ENCODE results near the gene GPSM1. TPM values are rescaled to one million over a fixed set of nuclear protein-coding genes. Genes with fewer than 3 reads are reported as not detected.

Gene GPSM1
- total and polyA plus RNA-seq, 9 of the 15 experiments (the other 6 are each of a cell fraction or from before 2014, with no cell fraction given), result 0.04 to 14.2 (median 3.1) TPM

GRCh38 chr9:136373300-136374182 is 46.2 kb downstream of the GPSM1 start, which contains the start of gene CARD9 (continued):
- TF ChIP-seq PRPF4 (IDR thresholded peaks at IDR 0.05; ENCODE audit: insufficient read depth, low read depth, low read length, poor library complexity, severe bottlenecking) (no peak), JUND (IDR thresholded peaks at IDR 0.05; ENCODE audit: borderline replicate concordance, low read depth, low read length) (peak; percentile 24; the same call in 1 of the 2 replicates), JUND (tag; IDR thresholded peaks at IDR 0.05; ENCODE audit: borderline replicate concordance, low read depth, low read length) (no peak), TBP (optimal IDR thresholded peaks at IDR 0.05; ENCODE audit: low read depth, low read length) (peak; percentile 39), XRCC3 (IDR thresholded peaks at IDR 0.05) (no peak), CHD7 (IDR thresholded peaks at IDR 0.05; ENCODE audit: low read depth, low read length) (no peak), ZFX (CRISPR knock-in tag; IDR thresholded peaks at IDR 0.05) (peak; percentile 78), ZFP36 (IDR thresholded peaks at IDR 0.05; ENCODE audit: low read depth, low read length, partially characterized antibody) (no peak), ZNF512 (tag; IDR thresholded peaks at IDR 0.05) (no peak), CTBP1 (IDR thresholded peaks at IDR 0.05; ENCODE audit: borderline replicate concordance) (0 out of 2 replicates have a peak, but pooled peaks have one; percentile 20)

Measured in K562 (cell line).